ENCODE results near the gene TBC1D8.

Gene TBC1D8

DNA sequence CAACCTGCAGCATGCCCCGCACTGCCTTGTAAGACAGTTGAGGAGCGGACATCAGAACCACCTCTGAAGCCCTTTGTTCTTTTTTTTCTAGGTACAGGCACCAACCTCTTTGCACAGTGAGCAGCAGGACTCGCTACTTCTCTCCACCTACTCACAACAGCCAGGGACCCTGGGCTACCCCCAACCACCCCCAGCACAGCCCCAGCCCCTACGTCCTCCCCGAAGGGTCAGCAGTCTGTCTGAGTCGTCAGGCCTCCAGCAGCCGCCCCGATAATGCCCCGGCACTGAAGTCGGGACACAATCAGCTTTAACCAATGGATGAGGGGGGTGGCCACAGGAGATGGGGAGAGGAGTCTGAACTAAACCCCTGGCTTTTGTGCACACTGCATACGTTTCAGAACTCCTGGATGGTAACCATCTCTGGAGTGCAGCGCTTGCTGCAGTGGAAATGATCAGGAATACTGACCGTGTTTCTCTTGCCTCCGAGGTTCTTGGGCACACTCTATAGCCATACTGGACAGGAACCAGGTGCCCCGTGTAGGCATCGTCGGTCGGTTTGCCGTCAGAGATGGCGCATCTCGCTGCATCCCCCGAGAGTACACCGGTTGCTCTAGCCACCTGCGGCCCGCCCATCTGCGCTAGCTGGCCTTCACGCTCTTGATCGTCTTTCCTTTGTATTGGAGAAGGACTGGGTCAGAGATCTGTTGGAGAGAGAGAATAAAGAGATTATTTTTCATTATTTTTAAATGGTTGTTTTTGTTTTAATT lies 155.7 kb downstream of the TBC1D8 start:
- no peak for DNase-seq

DNA sequence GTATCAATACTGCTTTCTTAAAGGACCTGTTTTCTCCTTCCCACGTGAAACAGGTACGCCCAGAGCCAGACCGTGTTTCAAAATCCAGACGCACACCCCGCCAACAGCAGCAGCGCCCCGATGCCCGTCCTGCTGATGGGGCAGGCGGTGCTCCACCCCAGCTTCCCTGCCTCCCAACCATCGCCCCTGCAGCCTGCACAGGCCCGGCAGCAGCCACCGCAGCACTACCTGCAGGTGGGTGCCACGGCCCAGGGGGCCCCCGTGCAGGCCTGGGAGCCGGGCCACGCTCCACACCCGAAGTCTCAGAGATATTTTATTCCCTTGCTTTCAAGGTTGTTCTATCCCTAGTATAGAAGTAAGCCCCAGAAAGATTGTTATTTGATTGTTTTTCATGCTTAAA lies 157.9 kb downstream of the TBC1D8 start:
- no peak for DNase-seq

DNA sequence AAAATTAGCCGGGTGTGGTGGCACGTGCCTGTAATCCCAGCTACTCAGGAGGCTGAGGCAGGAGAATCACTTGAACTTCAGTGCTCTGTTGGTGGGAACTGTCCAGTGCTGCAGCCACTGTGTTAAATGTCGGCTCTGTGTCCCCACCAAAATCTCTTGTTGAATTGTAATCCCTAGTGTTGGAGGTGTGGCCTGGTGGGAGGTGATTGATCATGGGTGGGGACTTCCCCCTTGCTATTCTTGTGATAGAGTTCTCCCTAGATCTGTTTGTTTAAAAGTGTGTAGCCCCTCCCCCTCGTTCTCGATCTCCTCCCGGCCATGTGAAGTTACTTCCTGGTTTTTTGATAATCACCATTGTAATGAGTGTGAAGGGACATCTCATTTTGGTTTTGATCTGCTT lies 158.9 kb downstream of the TBC1D8 start:
- DNase-seq = no peak

DNA sequence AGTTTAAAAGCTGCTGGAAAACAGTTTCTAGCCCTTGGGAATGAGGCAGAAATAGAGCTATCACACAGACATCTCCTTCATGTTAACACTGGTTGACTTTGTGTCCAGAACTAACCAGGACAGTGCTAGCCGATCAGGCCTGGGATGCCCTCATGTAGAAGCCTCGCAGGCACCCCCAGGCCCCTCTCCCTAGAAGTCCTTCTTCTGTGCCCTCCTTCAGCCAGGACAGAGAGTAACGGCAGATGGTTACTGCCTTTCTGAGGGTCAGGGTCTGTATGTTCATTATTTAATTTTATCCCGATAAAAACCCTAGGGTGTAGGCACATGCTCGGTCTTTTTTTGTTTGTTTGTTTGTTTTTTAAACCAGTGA lies 159.8 kb downstream of the TBC1D8 start:
- no peak for DNase-seq

DNA sequence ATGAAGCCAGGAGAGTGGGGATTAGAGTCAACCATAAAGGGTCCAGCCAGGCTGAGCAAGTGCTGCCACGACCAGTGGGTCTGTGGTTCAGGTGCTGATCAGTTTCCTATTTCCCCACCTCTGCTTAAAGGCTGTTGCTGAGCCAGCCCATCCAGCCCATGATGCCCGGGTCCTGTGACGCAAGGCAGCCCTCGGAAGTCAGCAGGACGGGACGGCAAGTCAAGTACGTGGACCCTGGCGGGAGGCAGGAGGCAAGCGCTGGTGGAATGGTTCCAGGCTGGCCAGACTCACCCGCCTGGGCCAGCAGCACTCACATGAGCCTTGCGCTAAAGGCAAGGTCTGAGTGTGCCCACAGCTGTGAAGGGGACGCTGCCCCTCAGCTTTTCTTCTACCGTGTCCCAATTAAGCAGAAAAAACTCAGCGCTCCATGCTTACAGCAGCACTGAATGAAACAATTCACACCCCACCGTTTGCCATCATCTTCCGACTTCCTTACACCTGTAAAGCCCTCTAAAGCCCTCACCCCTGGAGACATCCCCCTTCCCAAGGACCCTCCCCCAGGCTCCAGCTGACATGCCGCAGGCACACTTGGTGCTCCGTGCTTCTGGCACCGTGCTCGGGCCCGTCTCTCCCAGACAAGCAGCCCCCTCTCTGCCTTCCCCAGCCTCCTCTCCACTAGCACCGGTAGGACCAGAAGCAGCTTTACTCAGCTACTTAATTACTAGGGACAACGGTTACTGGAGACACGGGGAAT lies 160.4 kb downstream of the TBC1D8 start:
- no peak for DNase-seq

DNA sequence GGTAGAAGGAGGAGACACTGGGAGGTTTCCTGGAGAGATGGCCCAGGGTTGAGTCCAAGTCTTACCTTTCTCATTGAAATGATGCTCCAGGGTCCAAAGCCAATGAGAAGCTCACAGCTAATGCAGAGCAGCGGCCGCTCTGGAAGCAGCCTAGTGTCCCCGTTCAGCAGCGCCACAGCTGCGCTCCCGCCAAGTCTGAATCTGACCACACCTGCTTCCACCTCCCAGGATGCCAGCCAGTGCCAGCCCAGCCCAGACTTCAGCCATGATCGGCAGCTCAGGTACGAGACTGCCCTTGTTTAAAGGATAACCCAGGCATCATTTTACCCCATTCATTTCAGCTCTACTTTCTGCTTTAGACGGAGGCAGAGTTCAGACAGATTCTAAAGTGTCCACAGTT lies 161.0 kb downstream of the TBC1D8 start:
- DNase-seq = no peak

DNA sequence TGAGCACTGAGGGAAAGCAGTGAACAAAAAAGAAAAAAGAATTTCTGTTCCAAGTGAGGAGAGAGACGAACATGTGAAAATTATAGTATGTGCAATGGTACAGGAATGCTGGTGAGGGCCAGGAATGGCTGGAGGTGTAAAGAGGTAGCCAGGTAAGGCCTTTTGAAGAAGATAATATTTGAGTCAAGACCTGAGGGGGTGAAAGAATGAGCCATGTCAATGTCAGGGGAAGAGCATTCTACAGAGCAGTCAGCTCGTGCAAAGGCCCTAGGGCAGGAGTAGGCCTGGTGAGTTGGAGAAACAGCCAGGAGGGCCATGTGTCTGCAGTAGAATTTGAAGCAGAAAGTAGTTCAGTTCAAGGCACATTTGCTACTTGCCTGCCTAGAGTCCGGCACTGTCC lies 161.5 kb downstream of the TBC1D8 start:
- DNase-seq = no peak

DNA sequence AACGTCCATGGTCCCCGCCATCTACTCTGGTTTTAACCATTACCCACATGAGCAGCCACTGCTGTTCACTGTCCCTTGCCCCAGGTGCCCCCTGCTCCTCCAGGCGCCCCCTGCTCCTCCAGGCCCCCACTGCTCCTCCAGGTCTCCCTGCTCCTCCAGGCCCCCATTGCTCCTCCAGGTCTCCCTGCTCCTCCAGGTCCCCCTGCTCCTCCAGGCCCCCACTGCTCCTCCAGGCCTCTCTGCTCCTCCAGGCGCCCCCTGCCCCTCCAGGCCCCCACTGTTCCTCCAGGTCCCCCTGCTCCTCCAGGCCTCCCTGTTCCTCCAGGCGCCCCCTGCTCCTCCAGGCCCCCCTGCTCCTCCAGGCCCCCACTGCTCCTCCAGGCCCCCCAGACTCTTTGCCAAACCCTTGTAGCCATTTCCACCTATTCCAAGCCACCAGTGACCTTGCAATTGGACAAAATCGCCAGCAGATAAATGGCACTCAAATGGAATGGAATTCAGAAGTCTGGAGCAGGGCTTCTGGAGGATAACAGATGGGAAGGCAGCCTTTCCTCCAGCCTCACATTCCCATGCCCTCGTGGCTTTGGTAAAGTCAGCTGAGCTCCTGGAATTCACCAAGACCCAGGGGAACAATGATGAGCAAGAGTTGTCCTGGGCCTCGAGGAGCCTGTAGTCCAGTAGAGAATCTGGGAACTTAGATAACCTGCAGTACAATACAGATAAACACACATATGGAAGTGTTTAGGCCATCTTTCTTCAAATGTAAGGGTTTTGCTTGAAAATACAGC lies 162.4 kb downstream of the TBC1D8 start:
- no peak for DNase-seq

DNA sequence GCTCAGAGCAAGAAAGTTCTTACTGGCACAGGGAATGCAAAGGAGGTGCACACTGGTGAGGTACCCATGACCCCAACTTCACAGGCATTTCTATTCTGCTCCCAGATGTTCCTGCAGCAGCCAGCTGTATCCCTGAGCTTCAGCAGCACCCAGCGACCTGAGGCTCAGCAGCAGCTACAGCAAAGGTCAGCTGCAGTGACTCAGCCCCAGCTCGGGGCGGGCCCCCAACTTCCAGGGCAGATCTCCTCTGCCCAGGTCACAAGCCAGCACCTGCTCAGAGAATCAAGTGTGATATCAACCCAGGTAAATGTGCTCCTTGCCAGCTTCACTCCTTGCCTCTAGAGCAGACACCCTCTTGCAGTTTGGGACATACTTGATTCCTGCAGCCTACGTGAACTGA lies 163.2 kb downstream of the TBC1D8 start:
- no peak for DNase-seq

DNA sequence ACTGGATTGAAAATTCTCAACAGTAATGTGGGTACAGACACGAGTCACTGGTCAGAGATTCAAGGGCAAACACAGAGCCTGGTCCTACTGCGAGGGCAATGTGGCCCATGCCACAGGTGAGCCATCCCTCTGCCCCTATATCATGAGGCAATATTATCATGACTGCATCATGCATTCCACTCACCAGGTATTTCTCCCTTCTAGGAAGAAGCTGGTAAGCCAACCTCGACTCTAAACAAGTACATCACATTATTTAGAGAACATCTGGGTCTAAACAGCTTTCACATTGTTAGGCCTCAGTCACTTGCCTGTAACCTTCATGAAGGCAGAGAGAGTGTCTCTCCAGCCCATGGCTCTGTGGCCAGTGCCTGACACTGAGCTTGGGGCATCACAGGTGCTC lies 163.6 kb downstream of the TBC1D8 start:
- DNase-seq = no peak

DNA sequence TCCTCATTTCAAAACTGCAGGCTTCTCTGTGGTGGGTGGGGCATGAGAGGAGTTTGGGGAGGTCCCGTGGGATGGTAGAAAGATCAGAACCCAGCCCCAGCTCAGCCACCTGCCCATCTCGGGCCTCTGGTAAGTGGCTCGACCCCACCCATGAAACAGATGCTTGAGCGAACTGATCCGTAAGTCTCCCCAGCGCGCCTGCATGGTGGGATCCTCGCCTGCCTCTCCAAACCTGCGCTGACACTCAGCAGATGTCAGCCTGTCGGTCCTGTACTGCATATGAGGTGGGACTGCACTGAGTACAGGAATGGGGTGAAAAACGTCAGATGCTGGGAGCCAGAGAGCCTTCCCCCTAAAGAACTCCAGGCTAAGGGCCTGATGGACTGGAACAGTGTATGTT lies 165.0 kb downstream of the TBC1D8 start:
- no peak for DNase-seq

DNA sequence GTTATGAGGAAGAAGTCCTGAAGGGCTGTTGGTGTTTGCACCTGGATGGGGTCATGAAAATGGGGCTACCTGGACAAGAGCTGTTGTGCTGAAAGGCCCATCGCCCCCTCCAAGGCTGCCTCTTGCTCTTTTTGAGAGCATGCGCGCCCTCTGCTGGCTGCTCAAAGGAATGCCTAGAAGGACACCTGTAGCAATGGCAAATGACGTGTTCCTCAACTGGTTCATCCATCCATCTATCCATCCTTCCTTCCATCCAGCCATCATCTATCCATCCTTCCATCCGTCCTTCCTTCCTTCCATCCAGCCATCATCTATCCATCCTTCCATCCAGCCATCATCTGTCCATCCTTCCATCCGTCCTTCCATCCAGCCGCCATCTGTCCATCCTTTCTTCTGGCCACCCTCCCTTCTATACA lies 166.3 kb downstream of the TBC1D8 start:
- peak; percentile 79 for DNase-seq

DNA sequence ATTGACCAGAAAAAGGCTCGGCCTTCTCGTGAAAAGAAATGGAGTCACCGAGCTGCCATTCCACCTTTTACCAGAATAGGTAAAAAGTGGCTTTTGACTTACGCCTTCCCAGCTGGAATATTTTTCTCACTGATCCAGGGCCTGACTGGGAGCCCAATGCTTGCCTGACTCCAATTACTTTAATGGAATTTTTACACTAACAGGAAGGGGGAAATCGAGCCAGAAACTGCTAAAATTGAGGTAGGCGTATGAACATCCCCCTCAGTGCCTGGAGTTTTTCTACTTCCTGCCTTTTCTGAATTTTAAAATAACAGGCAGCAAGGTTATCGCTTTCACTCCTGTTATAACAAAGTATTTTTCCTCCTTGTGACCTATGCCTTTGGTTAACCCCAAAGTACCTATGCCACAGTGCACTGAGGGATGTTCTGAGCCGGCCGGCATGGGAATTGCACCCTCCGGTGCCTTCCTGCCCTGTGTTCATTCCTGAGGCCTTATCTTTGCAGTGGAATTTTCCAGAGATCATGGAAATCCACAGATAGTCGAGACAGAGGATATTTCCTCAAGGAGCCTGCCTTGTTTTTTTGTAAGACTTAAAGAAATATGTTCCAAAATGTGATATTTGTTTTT lies 167.4 kb downstream of the TBC1D8 start:
- DNase-seq = no peak

DNA sequence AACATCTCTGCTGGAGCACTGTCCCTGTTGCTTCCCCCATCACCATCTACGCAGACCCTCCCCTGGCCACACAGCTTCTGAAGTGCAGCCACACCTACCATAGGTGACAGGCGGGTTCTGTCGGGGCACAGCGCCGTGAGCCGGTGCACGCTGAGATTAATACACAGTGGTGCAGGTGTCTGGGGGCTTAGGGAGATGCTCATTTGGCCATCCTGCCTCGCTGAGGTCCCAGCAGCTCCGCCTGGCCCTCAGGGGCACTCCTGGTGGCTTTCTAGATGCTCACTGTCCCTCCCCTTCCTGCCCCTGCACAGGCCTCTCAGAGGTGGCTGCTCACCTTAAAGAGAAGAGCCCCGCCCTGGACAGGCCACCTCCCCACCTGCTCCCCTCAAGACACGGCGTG lies 168.0 kb downstream of the TBC1D8 start:
- DNase-seq = no peak

DNA sequence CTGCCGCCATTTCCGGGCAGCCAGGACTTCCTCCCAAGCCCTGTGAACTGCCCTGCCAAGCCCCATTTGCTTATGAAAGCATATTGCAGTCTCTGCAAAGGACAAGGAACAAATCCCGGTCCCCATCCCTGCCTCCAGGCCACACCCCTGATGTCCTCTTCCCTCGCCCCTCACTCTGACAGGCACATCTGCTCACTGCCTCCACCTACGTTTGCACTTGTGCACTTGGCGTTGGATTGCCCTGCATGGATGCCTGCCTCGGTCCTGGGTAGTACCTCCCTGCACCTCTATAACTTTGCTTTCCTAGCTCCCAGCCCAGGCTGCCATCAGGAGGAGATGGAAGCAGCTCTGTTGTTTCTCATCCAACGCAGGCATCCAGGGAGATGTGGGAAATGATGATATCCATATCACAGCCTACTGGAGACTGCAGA lies 168.7 kb downstream of the TBC1D8 start:
- DNase-seq = no peak

DNA sequence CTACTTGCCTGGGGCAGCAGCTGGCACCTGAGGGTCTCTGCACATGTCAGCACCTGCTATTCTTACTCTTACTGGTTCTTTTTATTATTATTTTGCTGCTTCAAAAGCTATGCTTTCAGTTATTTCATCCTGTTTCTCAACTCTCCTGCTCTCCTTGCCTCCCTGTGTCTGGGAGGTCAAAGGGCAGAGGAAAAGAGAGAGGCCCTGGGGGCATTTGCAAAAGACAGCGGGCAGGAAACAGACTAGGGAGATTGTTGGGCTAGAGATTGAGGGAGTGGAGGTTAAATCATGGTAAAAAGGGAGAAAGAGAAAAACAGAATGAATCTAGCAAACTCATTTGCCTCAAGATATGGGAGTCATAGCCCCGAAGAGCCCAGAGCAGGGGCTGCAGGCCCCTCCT lies 170.2 kb downstream of the TBC1D8 start:
- no peak for DNase-seq

DNA sequence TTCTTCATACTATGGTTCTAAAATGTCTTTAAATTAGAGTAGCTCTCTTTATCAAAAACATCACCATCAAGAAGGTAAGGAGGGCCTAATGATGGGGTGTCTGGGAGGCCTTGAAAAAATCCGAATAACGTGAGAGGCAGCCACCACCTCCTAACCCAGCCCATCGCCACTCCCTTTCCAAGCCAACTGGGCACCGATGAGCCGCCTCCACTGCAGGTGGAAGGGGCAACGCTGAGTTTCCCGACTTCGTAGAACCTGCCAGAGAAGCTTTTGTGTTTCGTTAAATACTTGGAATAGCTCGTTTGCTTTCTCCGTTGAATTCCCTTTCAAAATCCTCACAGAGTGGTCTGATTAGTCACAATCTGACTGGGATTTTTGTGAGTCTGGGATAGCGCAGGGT lies 171.1 kb downstream of the TBC1D8 start:
- DNase-seq = no peak

DNA sequence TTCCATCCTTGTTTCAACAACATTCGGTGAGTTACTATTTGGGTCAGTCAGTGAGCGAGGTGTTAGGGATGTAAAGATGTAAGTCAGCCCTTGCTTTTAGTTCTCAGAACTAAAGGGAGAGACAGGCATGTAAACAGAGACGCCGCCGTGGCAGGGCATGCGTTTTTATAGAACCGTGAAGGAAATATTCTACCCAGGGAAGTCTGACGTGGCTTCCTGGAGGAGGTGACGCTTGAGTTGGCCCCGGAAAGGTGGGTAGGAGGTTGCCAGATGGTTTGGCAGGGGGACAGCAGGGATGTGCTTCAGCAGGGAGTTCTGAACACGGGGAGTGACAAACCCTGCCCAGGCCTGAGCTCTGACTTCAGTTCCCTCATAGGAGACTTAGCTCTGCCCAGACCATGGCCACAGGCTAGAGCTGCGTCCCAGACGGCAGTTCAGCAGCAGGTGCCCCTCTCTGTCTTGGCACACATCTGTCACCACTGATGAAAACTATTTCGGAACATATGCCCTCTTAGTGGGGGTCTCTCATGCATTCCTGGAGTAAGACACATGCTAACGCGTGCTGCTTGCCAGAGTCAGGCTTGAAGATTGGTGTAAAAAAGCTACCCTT lies 172.5 kb downstream of the TBC1D8 start:
- DNase-seq = no peak

DNA sequence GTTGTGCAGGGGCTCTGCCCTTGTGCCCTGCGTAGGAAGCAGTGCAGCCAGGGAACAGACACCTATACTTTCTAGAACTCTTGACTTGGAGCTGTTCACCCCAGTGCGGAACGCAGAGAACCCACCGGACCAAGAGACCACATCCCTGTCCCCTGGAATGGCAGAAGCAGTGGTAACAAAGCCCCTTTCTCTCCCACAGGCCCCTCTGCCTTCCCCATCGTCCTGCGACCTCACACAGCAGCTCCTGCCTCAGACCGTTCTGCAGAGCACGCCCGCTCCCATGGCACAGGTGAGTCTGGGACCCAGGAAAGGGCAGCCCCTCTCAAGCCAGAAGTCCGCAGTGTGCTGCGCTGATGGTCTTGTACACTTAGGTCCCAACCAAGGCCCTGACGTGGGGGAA lies 173.7 kb downstream of the TBC1D8 start:
- DNase-seq = no peak

DNA sequence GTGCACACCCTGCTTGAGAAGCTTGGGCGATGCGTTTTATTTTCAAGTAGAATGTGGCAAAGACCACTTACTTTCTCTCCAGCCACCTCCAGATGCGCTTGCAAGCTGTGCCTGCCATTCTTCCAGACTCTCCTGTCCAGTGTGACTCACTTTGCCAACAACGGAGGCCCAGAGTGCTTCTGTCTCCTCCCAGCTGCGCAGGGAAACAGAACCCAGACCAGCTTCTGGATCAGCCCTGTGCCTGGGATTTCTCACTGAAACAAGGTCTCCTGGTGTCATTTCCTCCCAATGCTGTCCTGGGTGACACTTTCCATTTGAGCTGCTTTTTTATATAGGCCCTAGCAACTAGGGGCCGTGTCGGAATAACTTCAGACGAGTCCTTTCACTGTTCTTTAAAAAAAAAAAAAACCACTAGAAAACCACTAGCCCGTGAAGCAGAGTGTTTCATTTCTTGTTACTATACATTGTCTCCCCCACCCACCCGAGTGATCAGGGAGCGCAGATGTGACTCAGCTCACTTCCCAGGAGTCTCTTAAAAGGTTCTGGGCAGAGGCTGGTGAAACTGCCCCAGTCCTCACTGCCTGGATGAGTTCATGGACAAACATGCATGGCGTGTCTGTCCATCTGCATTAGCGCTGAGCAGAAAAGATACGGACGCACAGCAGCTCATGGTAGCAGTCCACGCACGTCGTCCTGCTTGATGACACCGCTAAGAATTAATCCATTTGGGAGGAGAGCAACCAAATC lies 174.4 kb downstream of the TBC1D8 start:
- no peak for DNase-seq

DNA sequence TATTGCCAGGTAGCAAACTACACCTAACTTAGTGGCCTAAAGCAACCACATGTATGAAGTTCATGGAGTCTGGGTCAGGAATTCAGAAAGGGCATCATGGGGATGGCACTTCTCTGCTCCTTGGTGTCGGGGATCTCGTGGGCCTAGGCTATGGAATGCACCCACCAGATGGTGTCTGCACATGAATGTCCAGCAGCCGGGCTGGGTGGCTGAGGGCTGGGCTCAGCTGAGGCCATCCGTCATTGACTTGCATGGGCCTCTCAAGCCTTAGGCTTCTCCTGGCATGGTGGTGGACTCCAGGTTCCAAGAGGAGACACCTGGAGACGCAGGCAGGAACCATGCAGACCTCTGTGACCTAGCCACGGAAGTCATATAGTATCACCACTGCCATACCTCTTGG lies 175.1 kb downstream of the TBC1D8 start:
- DNase-seq = no peak

DNA sequence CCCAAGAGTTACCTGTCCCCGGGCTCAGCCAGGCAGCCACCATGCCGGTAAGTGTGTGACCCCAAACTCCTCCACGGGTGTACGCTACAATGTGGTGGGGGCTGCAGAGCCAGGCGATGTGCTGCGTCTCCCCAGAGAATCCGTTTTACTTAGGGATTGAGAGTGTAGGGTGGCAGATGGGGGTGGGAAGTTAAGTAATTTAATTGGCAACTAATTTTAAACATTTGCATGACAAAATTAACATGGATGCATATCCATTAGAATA lies 175.7 kb downstream of the TBC1D8 start:
- no peak for DNase-seq
